Raji (cell line): ENCODE results near the gene CAPN14.

Experiments
- POLR2A ChIP-seq: IDR thresholded peaks from 2 replicates; pipeline ENCODE4 v1.6.1; 2011; ENCODE audit warnings: low read depth, low read length, control low read depth; ENCODE audit not compliant: insufficient read depth

CAPN14 gene

GRCh38 chr2:31217465-31218200 lies at the start of gene CAPN14:
TSS of gene CAPN14 (minus strand) at chr2:31217515. CDS start at chr2:31205447, 12,068 bp downstream.
- no peak for TF ChIP-seq POLR2A

- TF ChIP-seq POLR2A = no peak
These were observed 49.5 kb upstream of the CAPN14 start for GRCh38 chr2:31266804-31267203.

- TF ChIP-seq POLR2A = no peak
These were observed 47.9 kb upstream of the CAPN14 start for GRCh38 chr2:31265234-31265633.

DNA sequence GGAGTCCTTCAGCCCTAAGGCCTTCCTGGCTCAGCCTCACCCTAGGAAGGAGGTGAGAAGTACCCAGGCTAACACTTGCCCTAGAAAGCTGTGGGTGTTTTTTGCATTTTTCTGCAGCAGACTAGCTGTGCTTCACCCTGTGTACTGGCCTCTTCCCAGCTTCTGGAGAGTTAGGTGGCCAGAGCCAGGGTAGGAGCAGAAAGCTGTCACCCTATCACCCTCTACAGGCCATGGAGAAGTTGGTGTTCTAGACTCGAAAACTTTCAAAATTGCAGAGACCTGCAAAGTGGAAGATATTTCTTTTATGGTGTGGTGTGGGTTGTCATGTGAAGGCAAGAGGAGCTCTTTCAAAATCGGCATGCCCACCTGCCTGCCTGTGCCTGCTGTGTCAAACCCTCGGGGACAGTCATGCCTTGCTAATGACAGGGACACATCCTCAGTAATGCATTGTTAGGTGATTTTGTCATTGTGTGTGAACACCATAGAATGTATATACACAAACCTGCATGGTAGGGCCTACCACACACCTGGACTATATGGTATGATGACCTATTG lies 46.4 kb upstream of the CAPN14 start:
- no peak for TF ChIP-seq POLR2A

DNA sequence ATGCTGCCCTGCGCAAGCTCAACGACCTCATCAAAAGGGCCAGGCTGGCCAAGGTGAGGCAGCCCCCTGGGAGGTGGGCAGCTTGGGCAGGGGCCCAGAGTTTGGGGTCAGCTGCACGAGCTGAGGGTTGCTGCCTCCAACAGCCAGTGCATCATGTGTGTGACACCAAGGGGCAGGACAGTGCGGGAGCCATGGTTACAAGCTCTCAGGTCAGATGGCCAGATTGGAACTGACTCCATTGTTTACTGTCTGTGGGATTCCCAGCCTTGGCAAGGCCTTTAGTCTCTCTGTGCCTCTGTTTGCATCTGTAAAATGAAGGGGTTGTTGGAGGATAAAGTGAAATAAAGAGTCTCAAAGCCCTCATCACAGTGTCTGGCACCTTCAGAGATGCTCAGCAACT lies 43.6 kb upstream of the CAPN14 start:
- no peak for TF ChIP-seq POLR2A

GRCh38 chr2:31259075-31259474 lies 41.8 kb upstream of the CAPN14 start:
- no peak for TF ChIP-seq POLR2A

- TF ChIP-seq POLR2A = no peak
These were observed 41.0 kb upstream of the CAPN14 start for GRCh38 chr2:31258351-31258750.

- TF ChIP-seq POLR2A = no peak
These were observed 39.5 kb upstream of the CAPN14 start for GRCh38 chr2:31256611-31257382.

- no peak for TF ChIP-seq POLR2A
These were observed 38.7 kb upstream of the CAPN14 start for GRCh38 chr2:31255911-31256571.

DNA sequence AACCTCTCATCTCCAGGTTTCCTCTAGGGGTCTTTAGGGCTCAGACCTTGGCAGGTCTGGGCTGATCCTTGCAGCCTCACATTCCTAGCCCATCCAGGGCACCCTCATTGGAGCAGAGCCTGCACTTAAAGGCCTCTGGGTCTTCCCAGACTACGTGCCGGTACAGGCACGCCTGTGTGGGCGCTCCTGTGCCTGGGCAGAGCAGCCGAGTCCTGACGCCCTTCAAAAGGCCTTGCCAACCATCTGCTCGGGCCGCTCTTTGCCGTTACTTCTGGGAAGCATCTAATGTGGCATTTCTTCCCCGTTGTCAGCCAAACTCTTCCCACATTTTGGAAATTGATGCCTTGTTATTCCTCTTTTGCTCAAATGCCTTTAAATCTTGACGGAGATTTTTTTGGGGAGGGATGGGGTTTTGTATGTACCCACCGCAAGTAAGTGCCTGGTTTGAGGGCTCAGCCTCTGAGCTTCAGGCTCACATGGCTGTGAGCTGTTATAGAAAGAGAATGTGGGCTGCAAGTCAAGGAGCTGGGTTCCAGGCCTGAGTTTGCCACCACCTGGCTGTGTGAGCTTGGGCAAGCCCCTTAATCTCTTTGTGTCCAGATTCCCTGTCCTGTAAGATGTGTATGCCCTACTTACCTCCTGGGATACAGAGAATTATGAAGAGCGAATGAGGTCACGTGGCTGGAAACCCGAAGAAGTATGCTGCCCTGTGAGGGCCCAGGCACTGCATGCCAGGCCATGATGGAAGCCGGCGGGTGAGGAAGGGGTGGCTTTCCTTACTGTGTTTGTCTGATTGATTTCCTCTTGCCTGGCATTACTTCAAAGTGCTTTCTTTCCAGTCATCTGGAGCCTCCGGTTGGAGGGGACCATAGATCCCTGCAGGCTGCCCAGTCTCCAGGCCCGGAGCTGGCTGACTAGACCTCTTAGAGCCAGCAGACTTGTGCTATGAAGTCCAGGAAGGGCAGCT lies 37.2 kb upstream of the CAPN14 start:
- TF ChIP-seq POLR2A = no peak

DNA sequence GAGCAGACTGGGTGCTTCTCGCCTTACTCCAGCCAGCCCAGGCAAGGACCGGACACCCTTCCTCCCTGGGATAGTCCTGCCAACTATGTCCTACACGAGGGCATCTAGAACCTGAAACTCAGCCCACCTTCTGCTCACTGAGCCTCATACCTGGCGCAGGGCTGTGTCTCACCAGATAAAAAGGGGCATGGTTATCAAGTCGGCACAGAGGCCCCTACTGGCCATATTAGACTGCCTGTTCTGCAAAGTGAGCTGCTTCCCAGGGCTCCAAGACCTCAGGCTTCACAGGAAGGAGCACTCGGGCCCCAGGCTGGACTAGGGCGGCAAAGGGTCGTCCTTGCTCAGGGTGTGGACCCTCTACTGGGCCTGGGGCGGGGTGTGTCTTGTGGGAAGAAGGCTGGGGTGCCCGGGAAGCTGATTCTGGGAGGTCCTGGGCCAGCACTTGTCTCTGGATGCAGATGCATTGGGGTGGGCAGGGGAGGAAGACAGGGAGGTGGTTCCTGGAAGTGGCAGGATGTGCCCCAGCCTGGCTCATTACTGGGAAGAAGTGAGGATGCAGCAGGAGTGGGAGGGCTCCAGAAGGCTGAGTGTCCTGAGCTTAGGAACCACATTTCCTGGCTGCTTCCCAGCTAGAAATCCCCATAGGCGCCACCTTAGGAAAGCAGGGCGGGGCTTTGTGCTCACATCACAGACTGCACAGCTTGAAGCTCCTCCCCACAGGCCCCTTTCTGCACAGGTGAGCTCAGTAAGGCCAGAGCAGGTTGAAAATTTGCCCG lies 36.2 kb upstream of the CAPN14 start:
- TF ChIP-seq POLR2A = no peak

DNA sequence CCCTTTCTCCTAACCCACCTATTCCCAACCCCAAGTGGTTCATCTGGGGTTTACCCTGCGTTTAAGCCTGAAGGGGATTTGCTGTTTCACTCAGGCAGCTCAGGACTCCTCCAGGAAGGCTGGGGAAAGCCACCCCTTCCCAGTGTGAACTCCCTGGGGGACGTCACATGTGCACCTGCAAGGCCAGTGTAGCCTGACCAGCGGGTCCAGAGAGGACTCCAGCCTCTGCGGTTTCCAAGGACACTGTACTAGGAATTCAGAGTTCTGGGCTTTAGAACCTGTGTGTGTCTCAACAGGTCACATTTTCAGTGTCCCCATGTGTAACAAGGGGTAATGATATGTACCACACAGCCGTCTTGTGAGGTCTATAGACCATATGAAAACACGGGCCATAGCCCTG lies 34.5 kb upstream of the CAPN14 start:
- TF ChIP-seq POLR2A = no peak

GRCh38 chr2:31251018-31251417 lies 33.7 kb upstream of the CAPN14 start:
- TF ChIP-seq POLR2A = no peak
